ENCODE data around the gene TMEM53. TPM values are rescaled to one million over a fixed set of nuclear protein-coding genes. Genes with fewer than 3 reads are reported as not detected.

Gene TMEM53
- total RNA-seq, 2 experiments from 2014 or later = 0.64 to 1.2 TPM

DNA sequence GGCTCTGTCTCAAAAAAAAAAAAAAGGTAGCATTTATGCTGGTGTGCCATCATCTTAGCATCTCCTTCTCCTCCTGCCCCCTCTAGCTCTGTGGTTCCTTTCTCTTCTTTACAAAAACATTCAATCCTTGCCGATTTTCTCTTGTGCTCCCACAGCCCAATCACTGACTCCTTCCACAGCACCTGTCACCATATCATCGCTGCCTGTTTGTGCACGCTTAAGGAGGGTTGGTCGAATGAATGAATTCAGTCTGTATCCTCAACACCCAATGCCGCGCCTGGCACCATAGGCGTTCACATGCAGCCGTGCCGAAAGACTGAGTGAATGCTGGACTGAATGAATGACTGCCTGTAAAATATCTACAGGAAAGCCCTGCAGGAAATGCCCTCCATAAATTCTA lies 48.8 kb upstream of the TMEM53 start:
- Histone ChIP-seq H3K4me1 (ENCODE audit: insufficient read depth, low read length) (peaks cover 66% of the 10 kb centered on the region), H3K9me3 (ENCODE audit: control insufficient read depth in 1 of 2, insufficient read depth in 1 of 2, low read length in 2 of 2) (no peaks in the 10 kb centered on the region), H3K27ac (ENCODE audit: low read depth in 1 of 2, low read length in 2 of 2) (peak overlapping the region; percentile 47 to 54), H3K27me3 (ENCODE audit: control insufficient read depth in 1 of 2, insufficient read depth in 2 of 2, low read length in 2 of 2) (no peaks in the 10 kb centered on the region), H3K36me3 (ENCODE audit: insufficient read depth, low read length) (no peaks in the 10 kb centered on the region), H3K4me3 (ENCODE audit: low read length) (peak overlapping the region; percentile 45)
- peak overlapping the region; percentile 90 for H3K27ac Mint-ChIP-seq
- no peaks in the 10 kb centered on the region for H3K9me3 Mint-ChIP-seq
- peak overlapping the region; percentile 71 for H3K4me3 Mint-ChIP-seq
- H3K27me3 Mint-ChIP-seq = no peaks in the 10 kb centered on the region
- ATAC-seq (ENCODE audit: poor library complexity) = peak; percentile 31
- TF ChIP-seq, protein P1, sequence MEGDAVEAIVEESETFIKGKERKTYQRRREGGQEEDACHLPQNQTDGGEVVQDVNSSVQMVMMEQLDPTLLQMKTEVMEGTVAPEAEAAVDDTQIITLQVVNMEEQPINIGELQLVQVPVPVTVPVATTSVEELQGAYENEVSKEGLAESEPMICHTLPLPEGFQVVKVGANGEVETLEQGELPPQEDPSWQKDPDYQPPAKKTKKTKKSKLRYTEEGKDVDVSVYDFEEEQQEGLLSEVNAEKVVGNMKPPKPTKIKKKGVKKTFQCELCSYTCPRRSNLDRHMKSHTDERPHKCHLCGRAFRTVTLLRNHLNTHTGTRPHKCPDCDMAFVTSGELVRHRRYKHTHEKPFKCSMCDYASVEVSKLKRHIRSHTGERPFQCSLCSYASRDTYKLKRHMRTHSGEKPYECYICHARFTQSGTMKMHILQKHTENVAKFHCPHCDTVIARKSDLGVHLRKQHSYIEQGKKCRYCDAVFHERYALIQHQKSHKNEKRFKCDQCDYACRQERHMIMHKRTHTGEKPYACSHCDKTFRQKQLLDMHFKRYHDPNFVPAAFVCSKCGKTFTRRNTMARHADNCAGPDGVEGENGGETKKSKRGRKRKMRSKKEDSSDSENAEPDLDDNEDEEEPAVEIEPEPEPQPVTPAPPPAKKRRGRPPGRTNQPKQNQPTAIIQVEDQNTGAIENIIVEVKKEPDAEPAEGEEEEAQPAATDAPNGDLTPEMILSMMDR (IDR thresholded peaks at IDR 0.05) = no peak
- intact Hi-C loops (cut with DNase I, micrococcal nuclease) = no loop called here
- CTCF ChIA-PET = interaction anchor here (2.7 kb wide), 1 partner anchor 8 kb away, joined by 17 read pairs; the partner anchor contains the start of gene RNU5D-1
- no peaks in the 10 kb centered on the region for H3K36me3 Mint-ChIP-seq (ENCODE audit: low read depth)
- POLR2A ChIA-PET = interaction anchor here (1.4 to 7.9 kb wide), 8 partner anchors 9 to 289 kb away, joined by 3 to 138 read pairs (median 50); partner anchors contain the start of genes BTBD19, DYNLT4, HECTD3 and PLK3
- peaks cover 62% of the 10 kb centered on the region for H3K4me1 Mint-ChIP-seq (ENCODE audit: low read depth)
- peak in 4 of 14 experiments; percentile 2 to 49 (median 43) for DNase-seq

DNA sequence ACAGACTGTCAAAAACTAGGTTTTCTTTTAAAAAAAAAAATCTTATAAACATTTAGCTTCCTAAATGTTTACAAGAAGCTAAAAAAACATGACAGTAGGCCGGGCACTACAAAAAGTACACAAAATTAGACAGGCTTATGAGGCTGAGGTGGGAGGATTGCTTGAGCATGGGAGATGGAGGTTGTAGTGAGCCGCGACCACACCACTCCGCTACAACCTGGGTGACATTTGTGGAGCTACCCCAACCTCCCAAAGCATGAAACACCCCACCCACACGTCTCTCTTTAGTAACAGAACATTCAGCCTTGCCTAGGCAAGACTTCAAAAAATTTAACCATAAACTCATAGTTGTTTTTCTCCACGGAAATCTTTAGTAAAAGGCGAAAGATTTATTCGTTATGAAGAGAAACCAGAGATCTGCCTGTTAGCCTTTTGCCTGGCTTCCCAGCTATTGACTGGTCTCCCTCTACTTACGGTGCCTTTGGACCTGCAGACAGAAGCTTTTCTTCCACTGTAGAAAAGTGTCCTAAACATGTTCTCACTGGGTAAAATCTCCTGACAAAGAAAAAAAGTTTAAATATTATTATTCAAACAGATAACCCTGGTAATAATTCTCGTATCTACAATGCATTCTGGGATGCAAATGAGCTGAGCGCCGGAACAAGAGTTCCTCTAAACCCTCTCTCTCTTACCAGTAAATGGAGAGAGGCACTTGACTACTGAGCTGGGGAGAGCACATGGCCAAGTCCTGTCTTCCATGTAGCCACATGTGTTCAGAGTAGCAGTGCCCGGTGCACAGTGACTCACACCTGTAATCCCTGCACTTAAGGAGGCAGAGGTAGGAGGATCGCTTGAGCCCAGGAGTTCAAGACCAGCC lies 47.4 kb upstream of the TMEM53 start:
- H3K36me3 Mint-ChIP-seq (ENCODE audit: low read depth) = no peaks in the 10 kb centered on the region
- H3K4me1 Mint-ChIP-seq (ENCODE audit: low read depth) = peaks cover 68% of the 10 kb centered on the region
- POLR2A ChIA-PET = interaction anchor here (0.5 to 7.9 kb wide), 43 partner anchors 10 to 1813 kb away, joined by 3 to 138 read pairs (median 5); partner anchors contain the start of genes AKR1A1, ARMH1, BEST4 and BTBD19
- H3K9me3 ChIP-seq (ENCODE audit: control insufficient read depth in 1 of 2, insufficient read depth in 1 of 2, low read length in 2 of 2) = no peaks in the 10 kb centered on the region
- CTCF ChIA-PET = interaction anchor here (0.7 to 2.7 kb wide), 4 partner anchors 9 to 770 kb away, joined by 3 to 17 read pairs (median 3); partner anchors contain the start of gene RNU5D-1
- H3K4me3 Mint-ChIP-seq = peak overlapping the region; percentile 84
- TF ChIP-seq, protein P1 (IDR thresholded peaks at IDR 0.05) = no peak
- H3K27ac ChIP-seq (ENCODE audit: low read depth in 1 of 2, low read length in 2 of 2) = peak overlapping the region; percentile 30 to 76
- no peaks in the 10 kb centered on the region for H3K36me3 ChIP-seq (ENCODE audit: insufficient read depth, low read length)
- no peaks in the 10 kb centered on the region for H3K27me3 ChIP-seq (ENCODE audit: control insufficient read depth in 1 of 2, insufficient read depth in 2 of 2, low read length in 2 of 2)
- intact Hi-C loops (cut with DNase I, micrococcal nuclease) = loop anchor here in 1 of 2 experiments (1.0 kb wide), 1 partner anchor 10 kb away; the partner anchor contains the start of gene RNU5D-1
- DNase-seq (peak; percentile 16 to 93 (median 48)), ATAC-seq (ENCODE audit: poor library complexity) (peak; percentile 75)
- peak overlapping the region; percentile 6 for H3K4me3 ChIP-seq (ENCODE audit: low read length)
- no peaks in the 10 kb centered on the region for H3K27me3 Mint-ChIP-seq
- H3K4me1 ChIP-seq (ENCODE audit: insufficient read depth, low read length) = peaks cover 77% of the 10 kb centered on the region
- peak overlapping the region; percentile 90 for H3K27ac Mint-ChIP-seq
- H3K9me3 Mint-ChIP-seq = no peaks in the 10 kb centered on the region

DNA sequence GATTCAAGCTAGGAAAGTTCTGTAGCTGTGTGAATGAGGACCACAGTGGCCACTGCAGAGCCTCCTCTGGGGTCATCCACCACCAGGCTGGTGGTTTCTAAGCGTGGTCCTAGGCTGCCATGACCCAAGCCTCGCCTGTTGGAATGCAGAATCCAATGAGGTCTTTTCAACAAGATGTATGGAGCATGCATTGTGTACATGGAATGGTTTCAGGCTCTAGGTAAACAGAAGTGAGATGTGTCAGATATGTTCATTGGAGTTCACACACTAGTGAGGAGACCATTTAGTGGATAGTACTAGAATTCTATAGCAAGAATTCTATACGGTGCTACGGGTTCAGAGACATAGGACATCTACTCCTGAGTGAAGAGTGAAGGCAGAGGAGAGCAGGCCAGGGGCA lies 46.0 kb upstream of the TMEM53 start:
- peaks cover 77% of the 10 kb centered on the region for H3K4me1 Mint-ChIP-seq (ENCODE audit: low read depth)

More for the DNA sequence above, 46.0 kb upstream of the TMEM53 start:
- no peak for DNase-seq
- Histone ChIP-seq H3K27me3 (ENCODE audit: control insufficient read depth in 1 of 2, insufficient read depth in 2 of 2, low read length in 2 of 2) (no peaks in the 10 kb centered on the region), H3K4me1 (ENCODE audit: insufficient read depth, low read length) (peaks cover 83% of the 10 kb centered on the region), H3K4me3 (ENCODE audit: low read length) (no peak overlapping the region), H3K27ac (ENCODE audit: low read depth in 1 of 2, low read length in 2 of 2) (peak overlapping the region in 1 of 2 donors; percentile 1), H3K9me3 (ENCODE audit: control insufficient read depth in 1 of 2, insufficient read depth in 1 of 2, low read length in 2 of 2) (no peaks in the 10 kb centered on the region), H3K36me3 (ENCODE audit: insufficient read depth, low read length) (no peaks in the 10 kb centered on the region)
- ChIA-PET CTCF (interaction anchor here (0.7 kb wide), 1 partner anchor 984 kb away, joined by 3 read pairs; no protein-coding TSS in a partner anchor), POLR2A (interaction anchor here (2.3 to 7.9 kb wide), 6 partner anchors 9 to 99 kb away, joined by 9 to 138 read pairs (median 36); partner anchors contain the start of genes ARMH1, PLK3, RNU5D-1 and RPS8)
- H3K36me3 Mint-ChIP-seq (ENCODE audit: low read depth) = no peaks in the 10 kb centered on the region
- TF ChIP-seq, protein P1 (IDR thresholded peaks at IDR 0.05) = no peak
- H3K27me3 Mint-ChIP-seq = no peaks in the 10 kb centered on the region
- intact Hi-C loops (cut with DNase I, micrococcal nuclease) = no loop called here
- H3K27ac Mint-ChIP-seq = peak overlapping the region; percentile 90
- no peak for ATAC-seq (ENCODE audit: poor library complexity)
- H3K9me3 Mint-ChIP-seq = no peaks in the 10 kb centered on the region
- peak overlapping the region; percentile 36 for H3K4me3 Mint-ChIP-seq

Data from CD4-positive, alpha-beta T cell (primary cell).